Hematopoietic multipotent progenitor cell treated with erythropoietin and hydrocortisone succinate and interleukin-3 and kit ligand, for 15 days (in vitro differentiated cells): Measurements from ENCODE around the gene FAM162B.
"Not testable (repeated sequence)": the region's sequence is repeated elsewhere in the genome, so short reads cannot be mapped to it uniquely, and the experiment has no call there.

Experiments used
- DNase-seq: peaks from one replicate; pipeline ENCODE4 v3.0.0-alpha.2; 2015; ENCODE audit warnings: low spot score

Gene FAM162B

DNA sequence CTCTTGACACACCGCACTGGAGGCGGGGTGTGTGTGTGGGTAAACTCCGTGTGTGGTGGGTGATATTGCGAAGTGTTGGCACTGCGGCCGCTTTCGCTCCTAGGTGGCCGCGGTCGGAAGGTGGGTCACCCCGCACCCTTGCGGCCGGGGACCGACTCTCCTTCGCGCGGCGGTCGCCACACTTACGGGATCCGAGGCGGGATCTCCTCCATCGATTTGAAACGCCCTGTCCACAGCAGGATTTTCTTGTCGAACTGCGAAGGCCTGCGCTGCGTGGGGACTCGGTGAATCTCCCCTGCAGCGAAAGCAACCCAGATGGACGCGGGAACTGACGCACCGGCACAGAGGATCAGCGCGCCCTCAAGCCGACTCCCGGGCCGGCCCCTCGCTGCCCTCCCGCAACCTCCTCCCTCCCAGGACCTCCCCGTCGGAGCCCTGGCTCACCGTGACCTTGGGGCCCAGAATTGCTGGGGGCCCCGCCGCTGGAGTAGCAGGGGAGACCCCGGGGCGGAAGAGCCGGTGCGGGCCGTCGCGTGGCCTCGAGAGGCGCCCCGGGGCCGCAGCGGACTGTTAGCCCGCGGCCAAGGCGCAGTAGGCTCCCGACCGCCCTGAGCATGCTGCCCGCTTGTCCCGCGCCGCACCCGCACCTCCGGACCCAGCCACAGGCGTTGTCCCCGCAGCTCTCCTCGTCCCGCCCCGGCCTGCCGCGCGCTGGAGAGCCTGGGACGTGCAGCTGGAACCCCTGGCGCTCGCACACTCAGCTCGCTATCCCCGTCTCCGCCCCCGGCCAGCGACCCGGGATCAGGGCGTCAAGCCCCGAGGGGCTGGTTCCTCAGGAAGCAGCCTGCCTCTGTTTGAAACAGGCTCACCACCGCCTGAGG lies at the start of gene FAM162B:
TSS of gene FAM162B (minus strand) at position 759 of the 881 bp plus-strand sequence. CDS start at position 616, 143 bp downstream.
- DNase-seq: no peak

DNA sequence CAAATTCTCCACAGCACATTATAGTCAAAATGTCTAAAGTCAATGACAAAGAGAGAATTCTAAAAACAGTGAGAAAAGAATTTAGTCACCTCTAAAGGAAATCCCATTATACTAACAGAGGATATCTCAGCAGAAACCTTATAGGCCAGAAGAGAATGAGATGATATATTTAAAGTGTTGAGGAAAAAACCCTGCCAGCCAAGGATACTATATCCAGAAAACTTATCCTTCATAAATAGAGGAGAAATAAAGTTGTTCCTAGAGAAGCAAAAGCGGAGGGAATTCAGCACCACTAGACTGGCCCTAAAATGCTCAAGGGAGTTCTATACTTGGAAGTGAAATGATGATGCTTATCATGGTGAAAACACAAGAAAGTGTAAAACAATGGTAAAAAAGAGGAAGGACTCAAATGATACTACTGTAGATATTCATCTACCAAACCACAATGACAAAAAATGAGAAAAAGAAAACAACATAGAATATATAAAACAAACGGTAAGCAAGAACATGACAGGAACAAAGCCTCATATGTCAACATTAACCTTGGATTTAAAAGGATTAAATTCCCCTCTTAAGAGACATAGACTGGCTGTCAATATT lies 46.6 kb upstream of the FAM162B start:
- no peak for DNase-seq

DNA sequence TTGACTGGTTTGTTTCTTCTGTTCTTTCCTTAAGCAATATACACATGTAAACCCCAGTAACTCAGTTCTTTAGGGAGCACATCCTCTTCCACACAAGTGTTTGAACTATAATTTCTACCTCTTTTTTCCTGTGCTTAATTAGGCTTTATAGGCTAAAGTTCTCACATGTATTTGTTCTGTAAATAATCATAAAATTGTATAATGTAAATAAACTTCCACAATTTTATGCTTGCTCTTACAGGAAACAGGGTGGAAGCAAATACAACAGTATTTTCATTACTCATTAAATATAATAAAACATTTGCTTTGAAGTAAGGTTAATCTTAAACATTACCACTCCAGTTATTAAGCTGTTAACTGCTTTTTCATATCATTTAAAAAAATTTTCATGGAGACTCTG lies 36.5 kb upstream of the FAM162B start:
- DNase-seq: no peak

DNA sequence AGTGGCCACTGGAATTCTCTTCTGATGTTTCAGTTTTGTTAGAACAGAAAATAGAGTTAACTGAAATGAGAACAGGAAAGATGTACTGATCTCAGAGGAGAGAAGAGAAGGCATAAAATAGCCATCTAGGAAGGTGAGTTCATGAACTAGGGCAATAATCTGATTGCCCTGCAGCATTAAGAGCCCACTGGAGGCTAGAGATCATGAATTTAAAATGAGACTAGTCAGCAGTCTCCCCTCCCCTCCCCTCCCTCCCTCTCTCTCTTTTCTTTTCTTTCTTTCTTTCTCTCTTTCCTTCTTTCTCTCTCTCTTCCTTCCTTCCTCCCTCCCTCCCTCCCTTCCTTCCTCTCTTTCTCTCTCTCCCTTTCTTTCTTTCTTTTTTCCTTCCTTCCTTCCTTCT lies 34.4 kb upstream of the FAM162B start:
- DNase-seq: no peak

GRCh38 chr6:116797585-116797984 lies 32.1 kb upstream of the FAM162B start:
- no peak for DNase-seq

DNA sequence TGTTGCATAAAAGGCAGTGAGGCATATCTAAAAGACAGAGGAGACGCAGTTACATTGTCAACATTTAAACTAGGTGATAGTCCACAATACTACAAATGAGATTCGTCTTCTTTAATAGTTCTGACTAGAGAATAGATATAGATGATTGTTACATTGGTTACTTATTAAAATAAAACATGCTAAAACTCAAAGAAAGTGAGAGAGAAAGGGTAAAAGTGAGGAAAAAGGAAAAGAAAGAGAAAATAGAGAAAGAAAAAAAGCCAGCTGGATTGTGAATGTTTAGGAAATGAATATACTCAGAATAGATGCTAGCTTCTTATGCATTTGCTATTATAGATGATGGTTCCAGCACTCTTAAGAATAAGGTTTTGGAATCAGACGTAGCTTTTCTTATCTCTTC lies 27.7 kb upstream of the FAM162B start:
- no peak for DNase-seq

DNA sequence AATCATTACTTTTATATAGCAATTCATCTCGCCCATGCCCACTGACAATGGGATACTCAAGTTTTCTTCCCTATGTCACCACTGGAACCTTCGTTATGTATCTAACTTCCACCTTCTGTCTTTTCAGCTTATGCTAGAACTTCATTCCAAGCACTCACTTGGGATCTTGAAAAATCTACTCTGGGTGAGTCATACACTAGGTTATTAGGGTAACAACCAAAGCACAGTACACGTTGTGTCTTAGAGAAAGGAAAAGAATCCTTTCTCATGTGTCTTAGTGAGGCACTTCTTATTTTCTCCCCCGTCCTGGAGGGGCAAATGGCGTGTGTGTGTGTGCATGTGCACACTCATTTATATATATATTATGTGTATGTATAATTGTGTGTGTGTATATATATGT lies 18.3 kb upstream of the FAM162B start:
- no peak for DNase-seq

- DNase-seq: peak; percentile 20
These were observed 14.2 kb upstream of the FAM162B start for GRCh38 chr6:116779573-116780164.

DNA sequence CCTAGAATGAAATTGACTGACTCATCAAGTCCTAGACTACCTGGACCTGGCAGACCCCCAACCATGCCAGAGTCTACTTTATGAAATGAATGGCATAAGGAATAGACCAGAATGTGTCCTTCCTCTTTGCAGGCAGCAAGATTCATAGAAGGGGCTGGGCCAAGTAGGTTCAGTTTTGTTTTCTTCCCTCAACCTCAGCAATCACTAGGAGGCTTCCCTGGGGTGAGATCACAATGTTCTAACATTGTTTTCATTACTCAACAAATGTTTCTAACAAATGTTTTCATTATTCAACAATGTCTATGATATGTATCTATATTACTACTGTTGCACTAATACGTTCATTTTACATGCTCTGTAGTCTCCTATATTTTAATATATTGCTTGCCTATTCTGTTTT lies 8.4 kb upstream of the FAM162B start:
- no peak for DNase-seq

DNA sequence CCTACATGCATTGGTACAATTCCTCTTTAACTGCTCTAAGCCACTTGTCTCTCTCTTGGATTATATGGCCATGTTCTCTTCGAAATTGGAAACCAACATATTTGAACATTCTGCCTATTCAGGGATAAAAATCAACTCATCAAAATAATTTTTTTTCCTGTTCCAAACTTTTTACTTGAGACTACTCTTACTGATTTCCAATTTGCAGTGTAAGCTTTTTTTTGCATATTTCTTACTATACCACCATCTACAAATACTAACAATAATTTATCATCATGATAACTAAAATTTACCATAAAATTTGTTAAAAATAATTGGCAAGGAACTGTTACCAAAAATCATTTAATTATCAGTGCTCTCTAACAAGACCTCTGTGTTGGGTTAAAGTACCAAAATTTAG lies 6.9 kb upstream of the FAM162B start:
- DNase-seq: no peak

DNA sequence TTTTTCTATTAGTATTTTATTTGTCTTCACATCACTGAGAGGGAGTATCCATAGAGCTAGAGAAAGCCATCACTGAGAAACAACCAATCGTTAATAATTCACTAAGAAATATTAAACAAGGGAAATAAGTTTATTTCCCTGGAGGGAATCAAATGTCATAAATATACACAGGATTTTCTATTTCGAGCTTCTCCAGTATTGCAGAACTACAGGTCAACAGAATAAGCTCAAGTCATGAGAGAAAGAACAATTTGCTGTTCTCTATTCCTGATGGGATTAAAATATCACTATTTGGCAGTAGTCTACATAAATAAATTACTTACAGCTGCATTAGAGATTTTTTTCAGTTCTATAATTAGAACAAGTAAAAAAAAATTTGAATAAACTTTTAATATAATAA lies 2.2 kb upstream of the FAM162B start:
- DNase-seq: no peak

DNA sequence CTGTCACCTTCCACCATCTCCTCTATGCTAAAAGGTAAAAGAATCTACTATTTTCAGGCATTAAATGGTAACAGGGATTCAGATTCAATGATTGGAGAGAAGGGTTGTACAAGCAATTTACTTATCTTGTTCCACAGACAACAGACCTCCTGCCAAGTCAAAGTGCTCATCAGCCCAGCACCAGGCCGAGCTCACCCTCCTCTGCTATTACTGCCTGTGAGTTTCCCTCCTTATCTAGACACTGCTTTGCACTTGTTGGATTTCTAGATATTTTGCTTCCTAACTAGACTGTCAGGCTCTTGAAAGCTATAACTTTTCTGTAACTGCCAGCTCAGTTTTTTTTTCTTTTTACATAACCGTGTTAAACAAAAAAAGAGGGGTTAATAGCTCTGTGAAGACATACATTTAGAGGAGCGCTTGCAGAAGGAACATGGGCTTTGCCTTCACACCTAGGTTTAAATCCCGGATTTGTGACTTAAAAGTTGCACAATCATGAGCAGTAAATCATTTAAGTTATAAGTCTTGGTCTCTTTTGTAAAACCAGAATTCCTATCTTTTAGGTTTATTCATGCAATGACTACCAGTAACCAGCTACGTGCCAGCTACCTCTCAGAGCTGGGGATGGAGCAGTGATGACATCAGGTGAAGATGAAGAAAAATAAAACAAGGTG lies 1.1 kb upstream of the FAM162B start:
- no peak for DNase-seq

- DNase-seq: no peak
These were observed 924 bp downstream of the FAM162B start for GRCh38 chr6:116764629-116764960.

DNA sequence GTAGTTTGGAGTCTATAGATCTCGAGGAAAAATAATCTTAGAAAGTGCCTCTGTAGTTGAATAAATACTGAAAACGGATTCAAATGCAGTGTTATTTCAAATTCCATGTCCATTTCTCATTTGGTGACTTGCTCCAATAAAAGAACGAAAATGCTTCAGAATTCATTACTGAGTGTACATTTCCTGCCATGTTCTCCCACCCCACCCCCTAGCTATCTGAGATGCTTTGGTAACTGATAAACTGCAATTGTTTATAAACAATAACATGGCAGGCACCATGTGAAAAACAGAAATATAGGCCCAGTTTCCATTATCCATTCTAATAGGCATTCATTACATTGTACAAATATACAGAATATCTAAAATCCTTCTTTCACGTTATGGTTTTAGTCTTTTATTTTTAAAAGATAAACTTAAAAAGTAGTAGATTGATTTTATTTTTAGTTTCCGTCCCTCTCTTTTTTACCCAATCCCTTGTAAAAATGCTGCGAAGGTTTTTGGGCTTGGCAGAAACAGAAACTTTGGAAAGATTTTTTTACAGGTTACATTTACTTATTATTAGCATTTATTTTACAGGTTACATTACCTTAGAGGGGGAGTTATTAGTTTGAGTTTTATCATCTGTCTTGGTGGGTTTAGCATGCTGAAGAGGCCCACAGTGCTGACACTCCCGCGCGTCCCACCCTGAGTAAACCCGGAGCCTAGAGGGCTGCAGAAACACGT lies 1.5 kb downstream of the FAM162B start:
- DNase-seq: no peak

- no peak for DNase-seq
These were observed 2.5 kb downstream of the FAM162B start for GRCh38 chr6:116763048-116763447.

DNA sequence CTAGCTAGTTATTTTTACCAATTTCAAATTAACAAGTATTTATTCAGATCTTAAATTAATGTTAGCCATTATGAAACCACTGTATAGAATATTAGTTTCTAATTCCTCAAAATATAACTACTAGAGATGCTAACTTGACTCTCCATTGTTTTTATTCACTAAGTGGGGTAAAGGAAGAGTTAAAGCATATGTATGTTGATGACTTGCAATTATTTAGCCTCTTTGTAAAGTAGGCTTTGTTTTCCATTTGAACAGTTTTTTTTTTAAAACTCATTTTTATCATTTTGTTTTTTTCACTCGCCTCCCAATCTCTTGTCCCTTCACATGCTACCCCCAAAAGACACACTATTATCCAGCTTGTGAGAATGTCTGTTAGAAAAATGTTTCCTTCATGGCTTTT lies 3.3 kb downstream of the FAM162B start:
- DNase-seq: no peak

- no peak for DNase-seq
These were observed 3.7 kb downstream of the FAM162B start for GRCh38 chr6:116761779-116762178.

- no peak for DNase-seq
These were observed 20.3 kb downstream of the FAM162B start for GRCh38 chr6:116745176-116745575.

DNA sequence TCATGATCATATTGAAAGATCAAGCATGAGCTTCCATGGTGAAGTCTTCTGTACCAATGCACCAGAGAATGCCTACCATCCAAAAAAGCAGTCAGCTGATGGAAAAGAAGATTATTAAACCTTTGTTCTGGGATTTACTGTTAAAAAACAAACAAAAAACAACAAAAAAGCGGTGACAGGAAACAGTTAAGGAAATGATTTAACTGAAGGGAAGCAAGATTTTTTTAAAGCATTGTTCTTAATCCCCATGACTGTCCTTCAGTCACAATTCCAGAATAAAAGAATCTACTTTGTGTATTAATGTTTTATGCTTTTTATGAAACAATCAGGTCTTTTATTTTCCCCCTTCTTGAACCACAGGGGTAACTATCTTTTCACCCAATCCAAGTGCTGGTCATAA lies 23.9 kb downstream of the FAM162B start:
- no peak for DNase-seq

DNA sequence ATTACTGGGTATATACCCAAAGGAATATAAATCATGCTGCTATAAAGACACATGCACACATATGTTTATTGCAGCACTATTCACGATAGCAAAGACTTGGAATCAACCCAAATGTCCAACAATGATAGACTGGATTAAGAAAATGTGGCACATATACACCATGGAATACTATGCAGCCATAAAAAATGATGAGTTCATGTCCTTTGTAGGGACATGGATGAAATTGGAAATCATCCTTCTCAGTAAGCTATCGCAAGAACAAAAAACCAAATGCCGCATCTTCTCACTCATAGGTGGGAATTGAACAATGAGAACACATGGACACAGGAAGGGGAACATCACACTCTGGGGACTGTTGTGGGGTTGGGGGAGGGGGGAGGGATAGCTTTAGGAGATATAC lies 25.0 kb downstream of the FAM162B start:
- not testable (repeated sequence) for DNase-seq

- no peak for DNase-seq
These were observed 28.5 kb downstream of the FAM162B start for GRCh38 chr6:116737004-116737403.

DNA sequence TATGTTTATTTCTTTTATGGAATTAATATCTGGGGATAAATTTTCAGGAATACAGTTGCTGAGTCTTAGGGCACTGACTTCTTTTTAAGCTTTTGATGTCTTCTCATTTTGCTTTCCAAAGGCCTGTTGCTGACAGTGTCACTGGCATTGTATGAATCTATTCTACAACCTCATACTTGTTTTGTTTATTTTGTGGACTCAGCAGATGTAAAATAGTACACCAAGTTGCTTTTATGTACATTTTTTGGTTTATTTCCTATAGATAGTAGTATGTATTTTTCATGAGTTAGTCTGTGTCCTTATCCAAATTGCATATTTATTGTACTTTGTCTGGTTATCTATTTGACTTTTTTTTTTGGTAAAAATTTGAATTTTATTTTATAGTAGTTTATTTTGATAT lies 35.0 kb downstream of the FAM162B start:
- DNase-seq: no peak
